SH-SY5Y (cell line): ENCODE results near the gene ALLC.

ENCODE experiments used
- GATA2 ChIP-seq: IDR thresholded peaks from 2 replicates; pipeline ENCODE4 v1.6.1; 2011; ENCODE audit warnings: mild to moderate bottlenecking, low read depth, low read length
- GATA3 ChIP-seq: IDR thresholded peaks from 2 replicates; pipeline ENCODE4 v1.6.1; 2011; ENCODE audit warnings: low read depth, mild to moderate bottlenecking, low read length, moderate library complexity

The ALLC gene

GRCh38 chr2:3742743-3743508 is 84.9 kb downstream of the ALLC start:
- no peak for TF ChIP-seq GATA3
- no peak for TF ChIP-seq GATA2

- no peak for TF ChIP-seq GATA3
- no peak for TF ChIP-seq GATA2
Measured at GRCh38 chr2:3743951-3744555, 86.1 kb downstream of the ALLC start.

- TF ChIP-seq GATA2 = no peak
- no peak for TF ChIP-seq GATA3
Measured at GRCh38 chr2:3745920-3746319, 87.9 kb downstream of the ALLC start.

DNA sequence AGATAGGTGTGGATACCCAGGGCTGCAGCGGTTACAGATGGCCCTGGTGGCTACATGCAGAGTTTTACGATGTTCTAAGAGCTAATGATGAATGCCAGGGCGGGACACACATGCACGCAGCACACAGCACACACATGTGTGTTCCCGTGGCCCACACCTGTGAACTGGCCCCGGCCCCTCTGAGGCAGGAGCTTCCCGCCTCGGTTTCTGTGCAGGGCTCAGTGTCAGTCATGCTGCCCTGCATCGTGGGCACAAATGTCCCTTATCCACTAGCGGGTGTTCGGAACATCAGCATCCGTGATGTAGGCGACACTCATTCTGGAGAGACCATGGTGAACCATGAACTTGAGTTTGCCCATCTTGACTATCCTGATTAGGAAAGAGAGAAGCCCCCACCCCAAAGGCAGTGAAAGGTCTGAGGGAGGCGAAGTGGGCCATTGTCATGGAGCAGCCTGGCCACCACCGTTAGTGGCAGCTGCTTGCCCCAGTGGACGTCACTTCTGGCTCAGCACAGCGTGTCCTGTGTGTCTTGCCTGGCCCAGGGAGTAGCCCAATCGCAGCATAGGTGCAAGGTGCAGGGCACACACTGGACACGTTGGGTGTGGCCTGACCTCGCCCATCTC is 89.1 kb downstream of the ALLC start:
- TF ChIP-seq GATA3 = no peak
- no peak for TF ChIP-seq GATA2

DNA sequence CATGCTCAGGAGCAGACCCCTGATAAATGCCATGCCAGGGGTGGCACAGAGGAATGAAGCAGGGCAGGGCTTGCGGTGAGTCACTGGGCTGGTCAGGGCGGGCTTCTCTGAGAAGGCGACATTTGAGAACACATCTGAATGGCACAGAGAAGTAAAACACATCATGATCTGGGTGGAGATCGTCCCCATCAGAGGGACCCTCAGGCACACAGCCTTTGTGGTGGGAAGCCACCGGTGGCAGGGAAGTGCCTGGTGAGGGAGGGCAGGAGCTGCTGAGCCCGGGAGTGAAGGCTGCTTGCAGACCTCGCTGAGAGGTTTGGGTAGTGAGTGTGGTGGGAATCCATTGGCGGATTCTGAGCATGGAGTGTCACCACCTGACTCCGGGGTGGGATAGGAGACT is 89.8 kb downstream of the ALLC start:
- TF ChIP-seq GATA2 = no peak
- no peak for TF ChIP-seq GATA3

- TF ChIP-seq GATA3 = no peak
- TF ChIP-seq GATA2 = no peak
Measured at GRCh38 chr2:3749201-3749600, 91.2 kb downstream of the ALLC start.

DNA sequence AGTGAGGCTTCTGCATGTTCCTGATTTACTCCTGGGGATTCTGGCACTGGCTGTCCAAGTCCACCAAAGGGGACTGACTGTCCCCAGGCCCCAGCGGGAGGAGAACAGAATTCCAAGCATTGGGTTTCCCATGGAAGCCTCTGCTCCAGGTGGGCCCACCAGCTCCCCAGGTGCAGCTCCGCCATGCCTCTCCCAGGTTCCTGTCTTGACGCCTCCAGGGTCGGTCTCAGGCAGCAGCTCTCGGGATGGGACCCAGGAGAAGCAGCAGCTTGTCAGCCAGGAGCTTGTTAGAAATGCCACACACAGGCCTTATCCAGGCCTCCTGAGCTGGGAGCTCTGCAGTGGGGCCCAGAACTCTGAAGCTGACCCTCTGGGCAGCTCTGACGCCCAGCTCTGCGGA is 93.3 kb downstream of the ALLC start:
- TF ChIP-seq GATA3 (no peak), GATA2 (no peak)

GRCh38 chr2:3751806-3752205 is 93.8 kb downstream of the ALLC start:
- no peak for TF ChIP-seq GATA3
